ENCODE results near the gene ADAMTSL2. TPM values are rescaled to one million over a fixed set of nuclear protein-coding genes. Genes with fewer than 3 reads are reported as not detected.

Gene ADAMTSL2
- total RNA-seq, 1 donor from 2014 or later: not detected

DNA sequence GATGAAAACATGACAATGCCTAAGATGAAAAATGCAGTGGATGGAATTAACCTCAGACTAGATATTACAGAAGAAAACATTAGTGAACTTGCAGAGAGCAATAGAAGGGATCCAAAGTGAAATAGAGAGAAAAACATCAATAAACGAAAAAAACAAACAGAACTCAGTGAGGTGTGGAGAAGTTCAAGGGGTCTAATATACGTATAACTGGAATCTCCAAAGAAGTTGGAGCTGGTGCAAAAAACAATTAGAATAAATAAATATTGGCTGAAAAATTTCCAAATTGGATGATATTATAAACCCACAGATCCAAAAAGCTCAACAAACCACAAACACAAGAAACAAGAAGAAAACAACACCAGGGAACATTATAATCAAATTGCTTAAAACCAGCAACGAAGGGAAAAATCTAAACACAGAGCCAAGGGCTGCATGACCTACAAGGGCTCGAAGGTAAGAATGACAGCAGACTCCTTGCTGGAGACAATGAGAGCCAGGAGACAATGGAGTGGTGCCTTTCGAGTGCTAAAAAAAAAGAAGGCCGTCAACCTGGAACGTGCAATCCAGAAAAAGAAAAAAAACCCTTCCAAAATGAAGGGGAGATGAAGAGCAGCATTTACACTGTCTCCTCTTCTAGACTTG is 62.9 kb downstream of the ADAMTSL2 start:
- no peak for DNase-seq (ENCODE audit: low read depth)
- H3K4me3 ChIP-seq (ENCODE audit: low read depth, low read length): no peak overlapping the region
- TF ChIP-seq, protein P1, sequence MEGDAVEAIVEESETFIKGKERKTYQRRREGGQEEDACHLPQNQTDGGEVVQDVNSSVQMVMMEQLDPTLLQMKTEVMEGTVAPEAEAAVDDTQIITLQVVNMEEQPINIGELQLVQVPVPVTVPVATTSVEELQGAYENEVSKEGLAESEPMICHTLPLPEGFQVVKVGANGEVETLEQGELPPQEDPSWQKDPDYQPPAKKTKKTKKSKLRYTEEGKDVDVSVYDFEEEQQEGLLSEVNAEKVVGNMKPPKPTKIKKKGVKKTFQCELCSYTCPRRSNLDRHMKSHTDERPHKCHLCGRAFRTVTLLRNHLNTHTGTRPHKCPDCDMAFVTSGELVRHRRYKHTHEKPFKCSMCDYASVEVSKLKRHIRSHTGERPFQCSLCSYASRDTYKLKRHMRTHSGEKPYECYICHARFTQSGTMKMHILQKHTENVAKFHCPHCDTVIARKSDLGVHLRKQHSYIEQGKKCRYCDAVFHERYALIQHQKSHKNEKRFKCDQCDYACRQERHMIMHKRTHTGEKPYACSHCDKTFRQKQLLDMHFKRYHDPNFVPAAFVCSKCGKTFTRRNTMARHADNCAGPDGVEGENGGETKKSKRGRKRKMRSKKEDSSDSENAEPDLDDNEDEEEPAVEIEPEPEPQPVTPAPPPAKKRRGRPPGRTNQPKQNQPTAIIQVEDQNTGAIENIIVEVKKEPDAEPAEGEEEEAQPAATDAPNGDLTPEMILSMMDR (conservative IDR thresholded peaks at IDR 0.05; ENCODE audit: low read depth, low read length): no peak

DNA sequence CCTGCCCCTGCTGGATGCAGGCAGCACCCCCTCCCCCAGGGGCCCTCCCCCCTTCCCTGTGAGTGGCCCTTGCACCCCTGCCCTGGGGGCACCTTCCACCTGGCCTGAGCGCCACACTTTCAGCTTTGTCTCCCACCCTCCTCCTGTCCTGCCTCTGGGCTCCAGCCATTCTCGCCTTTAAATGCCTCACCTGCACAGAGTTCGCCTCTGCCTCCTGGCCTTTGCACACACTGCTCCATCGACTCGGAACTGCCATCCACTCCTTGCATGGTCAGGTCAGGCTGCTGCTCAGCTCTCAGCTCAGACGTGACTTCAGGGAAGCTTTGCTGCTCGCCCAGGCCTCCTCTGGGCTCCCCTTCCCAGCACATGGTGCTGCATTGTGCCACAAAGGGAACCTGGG is 64.5 kb downstream of the ADAMTSL2 start:
- TF ChIP-seq, protein P1 (conservative IDR thresholded peaks at IDR 0.05; ENCODE audit: low read depth, low read length): no peak
- no peak for DNase-seq (ENCODE audit: low read depth)
- no peak overlapping the region for H3K4me3 ChIP-seq (ENCODE audit: low read depth, low read length)

DNA sequence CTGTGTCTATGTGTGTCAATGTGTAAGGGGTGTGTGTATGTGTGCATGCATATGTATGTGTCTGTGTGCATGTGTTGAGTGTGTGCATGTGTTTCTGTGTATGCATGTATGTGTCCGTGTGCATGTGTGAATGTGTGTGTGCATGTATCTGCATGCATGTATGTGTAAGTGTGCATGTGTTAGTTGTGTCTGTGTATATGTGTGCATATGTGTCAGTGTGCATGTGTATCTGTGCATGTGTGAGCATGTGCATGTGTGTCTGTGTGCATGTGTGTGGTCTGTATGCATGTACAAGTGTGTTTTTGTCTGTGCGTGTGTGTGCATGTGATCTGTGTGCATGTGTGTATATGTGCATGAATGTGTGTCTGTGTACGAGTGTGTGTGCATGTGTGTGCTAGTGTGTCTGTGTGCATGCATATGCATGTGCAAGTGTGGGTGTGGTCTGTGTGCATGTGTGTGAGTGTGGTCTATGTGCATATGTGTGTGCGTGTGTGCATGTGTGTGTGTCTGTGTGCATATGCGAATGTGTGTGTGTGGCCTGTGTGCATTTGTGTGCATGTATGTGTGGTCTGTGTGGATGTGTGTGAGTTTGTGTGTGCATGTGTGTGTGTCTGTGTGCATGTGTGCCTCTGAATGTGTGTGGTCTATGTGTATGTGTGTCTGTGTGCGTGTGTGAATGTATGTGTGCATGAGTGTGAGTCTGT is 65.1 kb downstream of the ADAMTSL2 start:
- no peak overlapping the region for H3K4me3 ChIP-seq (ENCODE audit: low read depth, low read length)
- TF ChIP-seq, protein P1 (conservative IDR thresholded peaks at IDR 0.05; ENCODE audit: low read depth, low read length): no peak
- DNase-seq (ENCODE audit: low read depth): no peak

DNA sequence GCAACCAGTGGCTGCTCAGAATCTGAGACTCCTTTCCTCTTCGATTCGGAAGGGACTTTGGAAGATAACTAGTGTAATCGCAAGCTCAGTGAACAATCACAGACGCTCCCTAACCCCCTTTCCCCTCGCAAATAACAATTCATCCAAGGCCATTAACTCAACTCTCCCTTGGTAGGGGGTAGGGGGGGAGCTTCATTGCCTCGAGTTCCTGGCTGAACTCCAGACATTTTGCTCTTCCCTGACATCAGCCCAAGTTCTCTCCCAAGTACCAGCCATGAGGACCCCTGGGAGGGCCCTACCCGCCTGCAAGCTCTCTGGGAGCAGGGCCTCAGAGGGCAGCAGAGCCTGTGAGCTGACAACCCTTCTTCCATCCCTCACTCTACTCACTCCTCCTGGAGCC is 66.2 kb downstream of the ADAMTSL2 start:
- DNase-seq (ENCODE audit: low read depth): no peak
- TF ChIP-seq, protein P1 (conservative IDR thresholded peaks at IDR 0.05; ENCODE audit: low read depth, low read length): no peak
- no peak overlapping the region for H3K4me3 ChIP-seq (ENCODE audit: low read depth, low read length)

DNA sequence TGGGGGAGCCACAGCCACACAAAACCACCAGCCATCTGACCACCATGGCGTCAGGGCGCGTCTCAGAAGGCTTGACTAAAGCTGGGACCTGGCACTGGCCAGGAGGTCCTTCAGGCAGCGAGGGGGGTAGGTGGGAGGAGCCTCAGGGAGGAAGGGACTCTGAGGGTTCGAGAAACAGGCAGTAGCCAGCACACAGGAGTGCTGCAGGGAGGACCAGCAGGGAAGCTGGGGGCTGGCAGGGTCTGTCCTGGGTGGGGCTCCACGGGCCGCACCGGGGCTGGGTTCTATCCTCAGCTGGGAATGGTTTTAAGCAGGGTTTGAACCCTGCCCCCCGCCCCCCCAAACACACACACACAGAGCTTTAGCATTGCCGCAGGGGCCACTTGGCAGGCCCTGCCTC is 67.2 kb downstream of the ADAMTSL2 start:
- no peak overlapping the region for H3K4me3 ChIP-seq (ENCODE audit: low read depth, low read length)
- no peak for DNase-seq (ENCODE audit: low read depth)
- TF ChIP-seq, protein P1 (conservative IDR thresholded peaks at IDR 0.05; ENCODE audit: low read depth, low read length): no peak

DNA sequence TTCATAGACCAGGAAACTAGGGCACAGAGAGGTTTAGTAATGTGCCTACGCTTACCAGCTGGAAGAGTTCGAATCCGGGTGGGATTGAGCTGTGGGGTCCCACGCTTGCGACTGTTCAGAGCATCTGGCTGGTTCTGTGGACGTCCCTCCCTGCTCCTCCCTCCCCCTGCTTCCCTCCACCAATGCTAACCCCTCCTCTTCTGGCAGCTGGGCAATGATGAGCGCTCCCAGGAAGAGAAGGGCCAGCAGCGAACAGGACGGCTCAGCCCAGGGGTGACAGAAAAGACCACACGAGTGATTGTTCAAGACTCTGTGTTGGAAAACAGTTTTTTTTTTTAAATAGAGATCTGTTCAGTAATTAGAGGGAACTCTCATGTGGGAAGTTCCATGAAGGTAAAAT is 67.8 kb downstream of the ADAMTSL2 start:
- no peak for DNase-seq (ENCODE audit: low read depth)
- TF ChIP-seq, protein P1 (conservative IDR thresholded peaks at IDR 0.05; ENCODE audit: low read depth, low read length): no peak
- no peak overlapping the region for H3K4me3 ChIP-seq (ENCODE audit: low read depth, low read length)
